Measurements from ENCODE around the gene DDX17. TPM values are rescaled to one million over a fixed set of nuclear protein-coding genes. Genes with fewer than 3 reads are reported as not detected.

DDX17 gene
- total and polyA plus RNA-seq, 2 experiments from 2014 or later = 88.0 to 603 TPM

DNA sequence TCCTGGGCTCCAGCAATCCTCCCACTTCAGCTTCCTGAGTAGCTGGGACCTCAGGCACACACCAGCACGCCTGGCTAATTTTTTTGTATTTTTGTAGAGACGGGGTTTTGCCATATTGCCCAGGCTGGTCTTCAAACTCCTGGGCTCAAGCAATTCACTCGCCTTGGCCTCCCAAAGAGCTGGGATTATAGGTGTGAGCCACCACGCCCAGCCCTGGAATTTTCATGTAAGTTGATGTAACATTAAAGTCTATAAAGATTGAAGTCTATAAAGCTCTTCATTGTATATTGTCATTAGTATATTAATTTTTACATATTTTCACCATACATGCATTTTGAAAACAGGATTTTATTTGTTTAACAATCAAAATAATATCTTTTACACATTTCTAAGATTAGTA, 12.5 kb upstream of the DDX17 start (continued):
- TF ChIP-seq EZH2phosphoT487 (IDR thresholded peaks at IDR 0.05; ENCODE audit: unreplicated experiment) = no peak
- no peak for TF ChIP-seq NANOG (IDR thresholded peaks at IDR 0.05; ENCODE audit: borderline replicate concordance)
- no peak for TF ChIP-seq ZNF331 (CRISPR knock-in tag; IDR thresholded peaks at IDR 0.05; ENCODE audit: low read depth)
- TF ChIP-seq, protein P1, sequence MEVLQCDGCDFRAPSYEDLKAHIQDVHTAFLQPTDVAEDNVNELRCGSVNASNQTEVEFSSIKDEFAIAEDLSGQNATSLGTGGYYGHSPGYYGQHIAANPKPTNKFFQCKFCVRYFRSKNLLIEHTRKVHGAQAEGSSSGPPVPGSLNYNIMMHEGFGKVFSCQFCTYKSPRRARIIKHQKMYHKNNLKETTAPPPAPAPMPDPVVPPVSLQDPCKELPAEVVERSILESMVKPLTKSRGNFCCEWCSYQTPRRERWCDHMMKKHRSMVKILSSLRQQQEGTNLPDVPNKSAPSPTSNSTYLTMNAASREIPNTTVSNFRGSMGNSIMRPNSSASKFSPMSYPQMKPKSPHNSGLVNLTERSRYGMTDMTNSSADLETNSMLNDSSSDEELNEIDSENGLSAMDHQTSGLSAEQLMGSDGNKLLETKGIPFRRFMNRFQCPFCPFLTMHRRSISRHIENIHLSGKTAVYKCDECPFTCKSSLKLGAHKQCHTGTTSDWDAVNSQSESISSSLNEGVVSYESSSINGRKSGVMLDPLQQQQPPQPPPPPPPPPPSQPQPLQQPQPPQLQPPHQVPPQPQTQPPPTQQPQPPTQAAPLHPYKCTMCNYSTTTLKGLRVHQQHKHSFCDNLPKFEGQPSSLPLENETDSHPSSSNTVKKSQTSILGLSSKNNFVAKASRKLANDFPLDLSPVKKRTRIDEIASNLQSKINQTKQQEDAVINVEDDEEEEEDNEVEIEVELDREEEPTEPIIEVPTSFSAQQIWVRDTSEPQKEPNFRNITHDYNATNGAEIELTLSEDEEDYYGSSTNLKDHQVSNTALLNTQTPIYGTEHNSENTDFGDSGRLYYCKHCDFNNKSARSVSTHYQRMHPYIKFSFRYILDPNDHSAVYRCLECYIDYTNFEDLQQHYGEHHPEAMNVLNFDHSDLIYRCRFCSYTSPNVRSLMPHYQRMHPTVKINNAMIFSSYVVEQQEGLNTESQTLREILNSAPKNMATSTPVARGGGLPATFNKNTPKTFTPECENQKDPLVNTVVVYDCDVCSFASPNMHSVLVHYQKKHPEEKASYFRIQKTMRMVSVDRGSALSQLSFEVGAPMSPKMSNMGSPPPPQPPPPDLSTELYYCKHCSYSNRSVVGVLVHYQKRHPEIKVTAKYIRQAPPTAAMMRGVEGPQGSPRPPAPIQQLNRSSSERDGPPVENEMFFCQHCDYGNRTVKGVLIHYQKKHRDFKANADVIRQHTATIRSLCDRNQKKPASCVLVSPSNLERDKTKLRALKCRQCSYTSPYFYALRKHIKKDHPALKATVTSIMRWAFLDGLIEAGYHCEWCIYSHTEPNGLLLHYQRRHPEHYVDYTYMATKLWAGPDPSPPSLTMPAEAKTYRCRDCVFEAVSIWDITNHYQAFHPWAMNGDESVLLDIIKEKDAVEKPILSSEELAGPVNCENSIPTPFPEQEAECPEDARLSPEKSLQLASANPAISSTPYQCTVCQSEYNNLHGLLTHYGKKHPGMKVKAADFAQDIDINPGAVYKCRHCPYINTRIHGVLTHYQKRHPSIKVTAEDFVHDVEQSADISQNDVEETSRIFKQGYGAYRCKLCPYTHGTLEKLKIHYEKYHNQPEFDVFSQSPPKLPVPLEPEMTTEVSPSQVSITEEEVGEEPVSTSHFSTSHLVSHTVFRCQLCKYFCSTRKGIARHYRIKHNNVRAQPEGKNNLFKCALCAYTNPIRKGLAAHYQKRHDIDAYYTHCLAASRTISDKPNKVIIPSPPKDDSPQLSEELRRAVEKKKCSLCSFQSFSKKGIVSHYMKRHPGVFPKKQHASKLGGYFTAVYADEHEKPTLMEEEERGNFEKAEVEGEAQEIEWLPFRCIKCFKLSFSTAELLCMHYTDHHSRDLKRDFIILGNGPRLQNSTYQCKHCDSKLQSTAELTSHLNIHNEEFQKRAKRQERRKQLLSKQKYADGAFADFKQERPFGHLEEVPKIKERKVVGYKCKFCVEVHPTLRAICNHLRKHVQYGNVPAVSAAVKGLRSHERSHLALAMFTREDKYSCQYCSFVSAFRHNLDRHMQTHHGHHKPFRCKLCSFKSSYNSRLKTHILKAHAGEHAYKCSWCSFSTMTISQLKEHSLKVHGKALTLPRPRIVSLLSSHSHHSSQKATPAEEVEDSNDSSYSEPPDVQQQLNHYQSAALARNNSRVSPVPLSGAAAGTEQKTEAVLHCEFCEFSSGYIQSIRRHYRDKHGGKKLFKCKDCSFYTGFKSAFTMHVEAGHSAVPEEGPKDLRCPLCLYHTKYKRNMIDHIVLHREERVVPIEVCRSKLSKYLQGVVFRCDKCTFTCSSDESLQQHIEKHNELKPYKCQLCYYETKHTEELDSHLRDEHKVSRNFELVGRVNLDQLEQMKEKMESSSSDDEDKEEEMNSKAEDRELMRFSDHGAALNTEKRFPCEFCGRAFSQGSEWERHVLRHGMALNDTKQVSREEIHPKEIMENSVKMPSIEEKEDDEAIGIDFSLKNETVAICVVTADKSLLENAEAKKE (CRISPR knock-in tag; IDR thresholded peaks at IDR 0.05) = no peak
- TF ChIP-seq EZH2 (IDR thresholded peaks at IDR 0.05; ENCODE audit: low read depth, unreplicated experiment) = no peak

DNA sequence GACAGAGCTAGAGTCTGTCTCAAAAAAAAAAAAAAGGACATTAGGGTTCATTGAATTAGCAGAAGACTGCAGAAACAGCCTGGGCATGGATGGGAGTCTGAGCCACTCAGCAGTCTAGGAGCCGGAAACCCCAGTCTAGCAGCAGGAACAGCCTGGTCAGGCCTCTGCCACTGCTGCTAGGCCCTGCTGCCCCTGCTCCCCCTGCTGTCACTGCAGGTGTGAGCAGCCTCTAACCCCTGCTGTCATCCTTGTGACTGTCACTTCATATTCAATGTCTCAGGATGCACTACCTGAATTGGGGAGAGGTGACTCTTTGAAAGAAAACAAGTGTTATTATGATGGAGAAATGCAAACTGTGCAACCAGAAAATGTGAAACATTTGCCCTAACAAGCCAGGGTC, 7.0 kb upstream of the DDX17 start:
- H3K79me2 ChIP-seq (replicated peaks; ENCODE audit: insufficient read depth) = no peaks in the 10 kb centered on the region
- peak overlapping the region; percentile 70; the same call in 1 of the 2 replicates for H3K27ac ChIP-seq (ENCODE audit: low read depth)
- no peaks in the 10 kb centered on the region for H4K20me1 ChIP-seq (replicated peaks; ENCODE audit: insufficient read depth)
- no peaks in the 10 kb centered on the region for H3K9me2 ChIP-seq (ENCODE audit: insufficient read depth)
- ATAC-seq (peak; percentile 92), DNase-seq (ENCODE audit: low spot score) (peak; percentile 74)
- H3K27me3 Mint-ChIP-seq (ENCODE audit: insufficient read depth, low read depth, poor library complexity) = peaks cover 17% of the 10 kb centered on the region
- peak overlapping the region; percentile 87; the same call in 1 of the 2 replicates for H3K27ac Mint-ChIP-seq
- H3K4me2 ChIP-seq = peak overlapping the region; percentile 40
- no peaks in the 10 kb centered on the region for H3K36me3 ChIP-seq (ENCODE audit: insufficient read depth)
- H3K4me3 Mint-ChIP-seq = no peak overlapping the region
- peaks cover 23% of the 10 kb centered on the region for H3K4me1 ChIP-seq (ENCODE audit: insufficient read depth)
- TF ChIP-seq EZH2phosphoT487 (IDR thresholded peaks at IDR 0.05; ENCODE audit: unreplicated experiment) = no peak
- TF ChIP-seq NANOG (IDR thresholded peaks at IDR 0.05; ENCODE audit: borderline replicate concordance) = peak; percentile 19; the same call in 1 of the 2 replicates
- TF ChIP-seq CTCF (conservative IDR thresholded peaks at IDR 0.05; ENCODE audit: low read depth in 2 of 2) = peak; percentile 49 to 65
- TF ChIP-seq POLR2AphosphoS5 (IDR thresholded peaks at IDR 0.05; ENCODE audit: low read depth) = no peak
- H3K9me3 Mint-ChIP-seq = no peaks in the 10 kb centered on the region
- H3K36me3 Mint-ChIP-seq (ENCODE audit: low read depth) = no peaks in the 10 kb centered on the region
- H3K4me1 Mint-ChIP-seq = peaks cover 34% of the 10 kb centered on the region
- no peaks in the 10 kb centered on the region for H3K27me3 ChIP-seq (ENCODE audit: insufficient read depth)
- H3F3A ChIP-seq (replicated peaks; ENCODE audit: low read depth) = peaks cover 13% of the 10 kb centered on the region; the same call in 1 of the 2 replicates
- H2AFZ ChIP-seq = no peak overlapping the region
- no peak overlapping the region for H3K4me3 ChIP-seq

All from GM23338 (cell line).